Esophagus squamous epithelium (tissue), 5 donors: Measurements from ENCODE around the gene SHISA6. TPM values are rescaled to one million over a fixed set of nuclear protein-coding genes. Genes with fewer than 3 reads are reported as not detected.

Experiments
- DNase-seq: peaks from one replicate; lab custom pipeline; 2025; lab: John Stamatoyannopoulos, UW
- H3K27ac ChIP-seq, 4 donors: fragments of 200-600 bp; sonication (generic); one replicate each; pipeline ENCODE4 v1.5.1; 2016 to 2019; ENCODE audit warnings: mild to moderate bottlenecking in 1 of 4
- H3K27me3 ChIP-seq, 4 donors: fragments of 200-600 bp; sonication (generic); 1 replicate in 3 of 4; 2 replicates in 1 of 4; pipeline versions ENCODE4 v1.5.1 to v1.6.0; 2017 to 2021; ENCODE audit warnings: antibody characterized with exemption in 1 of 4
- H3K36me3 ChIP-seq, 3 donors: fragments of 200-600 bp; sonication (generic); one replicate each; pipeline ENCODE4 v1.5.1; 2016 to 2019
- H3K4me1 ChIP-seq, 3 donors: fragments of 200-600 bp; sonication (generic); one replicate each; pipeline ENCODE4 v1.5.1; 2017 to 2019
- H3K4me3 ChIP-seq, 4 donors: fragments of 200-600 bp; sonication (generic); 1 replicate in 3 of 4; 2 replicates in 1 of 4; pipeline ENCODE4 v1.5.1; 2016 to 2019; ENCODE audit warnings: mild to moderate bottlenecking in 2 of 4, moderate library complexity in 1 of 4
- H3K9me3 ChIP-seq, 3 donors: fragments of 200-600 bp; sonication (generic); one replicate each; pipeline ENCODE4 v1.5.1; 2016 to 2019
- CTCF ChIP-seq, 6 experiments: fragments of 450-650 bp in 4 of 6; fragments of 200-600 bp in 2 of 6; sonication (generic) in 2 of 6; IDR thresholded peaks; one replicate each; pipeline ENCODE4 v1.5.1; 2016 to 2019; ENCODE audit warnings: antibody characterized with exemption in 6 of 6, mild to moderate bottlenecking in 4 of 6, moderate library complexity in 4 of 6
- POLR2A ChIP-seq, 4 donors: fragments of 450-650 bp; IDR thresholded peaks; one replicate each; pipeline ENCODE4 v1.6.1; 2017; ENCODE audit warnings: antibody characterized with exemption in 4 of 4, mild to moderate bottlenecking in 4 of 4, moderate library complexity in 3 of 4
- WGBS, 2 donors: methylation state at CpG; one replicate each; pipeline ENCODE4 v1.1.5; 2018; 5-methylcytosine and 5-hydroxymethylcytosine counted together
- intact Hi-C: fragments of 100-400 bp; cut with DNase I; formaldehyde crosslinking; loops from one replicate; pipeline ENCODE4 v1.15.0; 2022
- total RNA-seq, 4 donors: library from RNA; depleted of rRNA; stranded (reverse); fragments of >200 nt; gene quantifications; one replicate each; pipeline ENCODE4 v1.1.0, GENCODE V29; 2016
- donor health status: DM: yes; HTN: yes; CAD: no.

SHISA6 gene
- total RNA-seq, 4 donors from 2014 or later = 0.19 to 1.5 (median 0.71) TPM

GRCh38 chr17:11244776-11245175 is 3.8 kb downstream of the SHISA6 start:
- no peak overlapping the region for H3K4me3 ChIP-seq
- H3K4me1 ChIP-seq = peaks cover 0 to 29% (median 6%) of the 10 kb centered on the region in 3 donors
- WGBS, 2 donors = 32 to 34% methylated on average over 4 to 6 of the region's 6 CpGs
- H3K9me3 ChIP-seq = no peaks in the 10 kb centered on the region
- no peak overlapping the region for H3K27ac ChIP-seq
- intact Hi-C loops = no loop called here
- H3K27me3 ChIP-seq = peaks cover 0 to 74% (median 5%) of the 10 kb centered on the region in 4 donors
- no peak for TF ChIP-seq CTCF (IDR thresholded peaks at IDR 0.05)
- no peak for TF ChIP-seq POLR2A (IDR thresholded peaks at IDR 0.05)
- DNase-seq = no peak
- no peaks in the 10 kb centered on the region for H3K36me3 ChIP-seq

GRCh38 chr17:11245187-11245586 is 4.2 kb downstream of the SHISA6 start:
- Histone ChIP-seq H3K27ac (no peak overlapping the region), H3K9me3 (no peaks in the 10 kb centered on the region), H3K36me3 (no peaks in the 10 kb centered on the region), H3K4me1 (peaks cover 0 to 25% (median 4%) of the 10 kb centered on the region in 3 donors), H3K27me3 (peaks cover 0 to 70% (median 5%) of the 10 kb centered on the region in 4 donors), H3K4me3 (no peak overlapping the region)
- no peak for TF ChIP-seq CTCF (IDR thresholded peaks at IDR 0.05)
- TF ChIP-seq POLR2A (IDR thresholded peaks at IDR 0.05) = no peak
- intact Hi-C loops = no loop called here
- DNase-seq = no peak
- 15 to 25% methylated on average over 4 to 7 of the region's 7 CpGs for WGBS, 2 donors

GRCh38 chr17:11245791-11246190 is 4.8 kb downstream of the SHISA6 start:
- Histone ChIP-seq H3K27ac (no peak overlapping the region), H3K4me3 (no peak overlapping the region), H3K36me3 (no peaks in the 10 kb centered on the region), H3K9me3 (no peaks in the 10 kb centered on the region), H3K4me1 (peaks cover 0 to 19% (median under 1%) of the 10 kb centered on the region in 3 donors), H3K27me3 (peaks cover 0 to 67% (median 5%) of the 10 kb centered on the region in 4 donors)
- 81 to 88% methylated on average over 3 of the region's 3 CpGs for whole genome bisulfite sequencing, 2 donors
- intact Hi-C loops = no loop called here
- no peak for TF ChIP-seq POLR2A (IDR thresholded peaks at IDR 0.05)
- no peak for TF ChIP-seq CTCF (IDR thresholded peaks at IDR 0.05)
- DNase-seq = no peak

GRCh38 chr17:11250161-11250560 is 9.1 kb downstream of the SHISA6 start:
- Histone ChIP-seq H3K4me3 (no peak overlapping the region), H3K4me1 (peaks cover 0 to 6% (median 0%) of the 10 kb centered on the region in 3 donors), H3K27ac (no peak overlapping the region), H3K36me3 (no peaks in the 10 kb centered on the region), H3K9me3 (no peaks in the 10 kb centered on the region), H3K27me3 (peaks cover 0 to 29% (median 0%) of the 10 kb centered on the region in 4 donors)
- 81 to 84% methylated on average over 7 of the region's 7 CpGs for WGBS, 2 donors
- TF ChIP-seq CTCF (IDR thresholded peaks at IDR 0.05) (no peak), POLR2A (IDR thresholded peaks at IDR 0.05) (no peak)
- DNase-seq = no peak
- intact Hi-C loops = no loop called here

GRCh38 chr17:11251561-11252107 is 10.6 kb downstream of the SHISA6 start:
- TF ChIP-seq POLR2A (IDR thresholded peaks at IDR 0.05) (no peak), CTCF (IDR thresholded peaks at IDR 0.05) (no peak)
- 60 to 81% methylated on average over 9 to 11 of the region's 11 CpGs for WGBS, 2 donors
- Histone ChIP-seq H3K4me1 (no peaks in the 10 kb centered on the region), H3K27me3 (peaks cover 0 to 14% (median 0%) of the 10 kb centered on the region in 4 donors), H3K4me3 (no peak overlapping the region), H3K27ac (no peak overlapping the region), H3K9me3 (no peaks in the 10 kb centered on the region), H3K36me3 (no peaks in the 10 kb centered on the region)
- no peak for DNase-seq
- intact Hi-C loops = no loop called here
